Activated naive CD4-positive, alpha-beta T cell (primary cell): ENCODE measurements around the gene SLC22A1.
"Not testable (repeated sequence)": the region's sequence is repeated elsewhere in the genome, so short reads cannot be mapped to it uniquely, and the experiment has no call there.

Experiments
- DNase-seq, 4 experiments: peaks; one replicate each; lab custom pipeline; 2025; lab: John Stamatoyannopoulos, UW

SLC22A1 gene

GRCh38 chr6:160093946-160094345 lies 27.7 kb upstream of the SLC22A1 start:
- DNase-seq: no peak

GRCh38 chr6:160095146-160095845 lies 26.3 kb upstream of the SLC22A1 start:
- no peak for DNase-seq

- no peak for DNase-seq
Observed at GRCh38 chr6:160101277-160102205, 20.1 kb upstream of the SLC22A1 start.

- no peak for DNase-seq
Observed at GRCh38 chr6:160102399-160102798, 19.2 kb upstream of the SLC22A1 start.

GRCh38 chr6:160102956-160103824 lies 18.4 kb upstream of the SLC22A1 start:
- no peak for DNase-seq

- DNase-seq: no peak
Observed at GRCh38 chr6:160103825-160104100, 17.9 kb upstream of the SLC22A1 start.

GRCh38 chr6:160104821-160105517 lies 16.6 kb upstream of the SLC22A1 start:
- DNase-seq: no peak

- DNase-seq: no peak
Observed at GRCh38 chr6:160106010-160106409, 15.6 kb upstream of the SLC22A1 start.

- no peak for DNase-seq
Observed at GRCh38 chr6:160106701-160107100, 14.9 kb upstream of the SLC22A1 start.

- no peak for DNase-seq
Observed at GRCh38 chr6:160108077-160108476, 13.5 kb upstream of the SLC22A1 start.

GRCh38 chr6:160110586-160111123 lies 11.0 kb upstream of the SLC22A1 start:
- DNase-seq: no peak

- no peak for DNase-seq
Observed at GRCh38 chr6:160111806-160112205, 9.8 kb upstream of the SLC22A1 start.

GRCh38 chr6:160112628-160113299 lies 8.9 kb upstream of the SLC22A1 start:
- DNase-seq: no peak

GRCh38 chr6:160114536-160114935 lies 7.1 kb upstream of the SLC22A1 start:
- not testable (repeated sequence) for DNase-seq

GRCh38 chr6:160115421-160115820 lies 6.2 kb upstream of the SLC22A1 start:
- DNase-seq: no peak

- no peak for DNase-seq
Observed at GRCh38 chr6:160116411-160116810, 5.2 kb upstream of the SLC22A1 start.

GRCh38 chr6:160117137-160117536 lies 4.5 kb upstream of the SLC22A1 start:
- no peak for DNase-seq

GRCh38 chr6:160118620-160119229 lies 2.9 kb upstream of the SLC22A1 start:
- DNase-seq: no peak

GRCh38 chr6:160120087-160120486 lies 1.5 kb upstream of the SLC22A1 start:
- DNase-seq: no peak

GRCh38 chr6:160121981-160122380 lies 366 bp downstream of the SLC22A1 start:
- DNase-seq: no peak

- no peak for DNase-seq
Observed at GRCh38 chr6:160122744-160123143, 1.1 kb downstream of the SLC22A1 start.
